Upper lobe of left lung (tissue), 4 donors: ENCODE measurements around the gene MRAP.

ENCODE experiments used
- POLR2A ChIP-seq, 4 donors: fragments of 450-650 bp; IDR thresholded peaks; one replicate each; pipeline ENCODE4 v1.5.1; 2016 to 2017; ENCODE audit warnings: antibody characterized with exemption in 4 of 4, mild to moderate bottlenecking in 2 of 4
- POLR2AphosphoS5 ChIP-seq, 2 donors: sonication (generic); formaldehyde crosslinking; IDR thresholded peaks; one replicate each; pipeline ENCODE4 v1.5.1; 2017; ENCODE audit warnings: antibody characterized with exemption in 2 of 2
- TF ChIP-seq, protein P1 (sequence below), 6 experiments: fragments of 450-650 bp in 4 of 6; fragments of 200-600 bp in 2 of 6; sonication (generic) in 2 of 6; IDR thresholded peaks; one replicate each; pipeline ENCODE4 v1.5.1; 2016 to 2019; ENCODE audit warnings: antibody characterized with exemption in 6 of 6

- TF ChIP-seq POLR2AphosphoS5 (IDR thresholded peaks at IDR 0.05), result no peak
- no peak for TF ChIP-seq POLR2A (IDR thresholded peaks at IDR 0.05)
- TF ChIP-seq, protein P1, sequence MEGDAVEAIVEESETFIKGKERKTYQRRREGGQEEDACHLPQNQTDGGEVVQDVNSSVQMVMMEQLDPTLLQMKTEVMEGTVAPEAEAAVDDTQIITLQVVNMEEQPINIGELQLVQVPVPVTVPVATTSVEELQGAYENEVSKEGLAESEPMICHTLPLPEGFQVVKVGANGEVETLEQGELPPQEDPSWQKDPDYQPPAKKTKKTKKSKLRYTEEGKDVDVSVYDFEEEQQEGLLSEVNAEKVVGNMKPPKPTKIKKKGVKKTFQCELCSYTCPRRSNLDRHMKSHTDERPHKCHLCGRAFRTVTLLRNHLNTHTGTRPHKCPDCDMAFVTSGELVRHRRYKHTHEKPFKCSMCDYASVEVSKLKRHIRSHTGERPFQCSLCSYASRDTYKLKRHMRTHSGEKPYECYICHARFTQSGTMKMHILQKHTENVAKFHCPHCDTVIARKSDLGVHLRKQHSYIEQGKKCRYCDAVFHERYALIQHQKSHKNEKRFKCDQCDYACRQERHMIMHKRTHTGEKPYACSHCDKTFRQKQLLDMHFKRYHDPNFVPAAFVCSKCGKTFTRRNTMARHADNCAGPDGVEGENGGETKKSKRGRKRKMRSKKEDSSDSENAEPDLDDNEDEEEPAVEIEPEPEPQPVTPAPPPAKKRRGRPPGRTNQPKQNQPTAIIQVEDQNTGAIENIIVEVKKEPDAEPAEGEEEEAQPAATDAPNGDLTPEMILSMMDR (IDR thresholded peaks at IDR 0.05), result no peak
Measured at GRCh38 chr21:32320059-32320458, 21.4 kb downstream of the MRAP start.
